SKM-1 (cell line): ENCODE results near the gene CTAGE15.
"Not testable (repeated sequence)": the region's sequence is repeated elsewhere in the genome, so short reads cannot be mapped to it uniquely, and the experiment has no call there.

ENCODE experiments used
- DNase-seq: peaks from one replicate; lab custom pipeline; 2025; ENCODE audit not compliant: unreplicated experiment; lab: John Stamatoyannopoulos, UW

The CTAGE15 gene

DNA sequence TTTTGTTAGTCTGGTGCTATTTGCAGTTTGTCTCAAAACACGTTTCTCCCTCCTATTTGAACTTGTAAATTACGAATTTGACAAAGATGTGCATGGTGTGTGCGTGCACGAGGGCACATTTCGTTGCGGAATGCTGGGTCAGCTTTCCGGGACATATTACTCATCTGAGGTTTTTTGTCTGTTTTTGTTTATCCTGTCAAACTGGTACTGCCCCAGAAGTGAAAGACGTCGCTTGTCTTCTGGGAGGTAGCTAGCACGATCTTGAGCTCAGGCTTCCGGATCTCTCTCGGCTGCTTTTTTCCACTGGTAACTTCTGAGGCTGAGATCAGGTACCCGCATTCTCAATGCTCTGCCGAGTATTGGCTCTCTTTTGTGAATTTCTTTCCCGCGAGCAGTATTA is 49.6 kb downstream of the CTAGE15 start:
- DNase-seq, result not testable (repeated sequence)

- DNase-seq, result not testable (repeated sequence)
These were observed 50.5 kb downstream of the CTAGE15 start for GRCh38 chr7:143622130-143622529.
